K562 (cell line): ENCODE measurements around the gene IRAK3. TPM values are rescaled to one million over a fixed set of nuclear protein-coding genes. Genes with fewer than 3 reads are reported as not detected.
"Not testable (repeated sequence)": the region's sequence is repeated elsewhere in the genome, so short reads cannot be mapped to it uniquely, and the experiment has no call there.

Experiments used
- ATAC-seq: fragments of 200-7000 bp; cut with Tn5 transposase; 3 replicates; pipeline ENCODE4 v1.9.1; 2020; ENCODE audit warnings: moderate library complexity
- BruUV-seq: library from RNA; stranded (reverse); fragments of 400-500 nt; replicated peaks from 2 replicates; lab custom pipeline; 2021; lab: Mats Ljungman, UMichigan
- CTCF ChIA-PET: fragments of 300-600 bp; formaldehyde crosslinking; extraction: SDS; loops from one replicate; lab custom pipeline; 2021; ENCODE audit warnings: low intra/inter-chr PET ratio; lab: Yijun Ruan, JAX
- POLR2A ChIA-PET: fragments of 300-600, 350-650 bp; sonication (Branson Sonifier 250); formaldehyde crosslinking; extraction: SDS; loops from one replicate; lab custom pipeline; 2021; ENCODE audit warnings: antibody characterized with exemption, inconsistent platforms; lab: Yijun Ruan, JAX
- DNase-seq, 4 experiments: peaks; one replicate each; pipeline versions ENCODE4 v3.0.0 to v3.0.0-alpha.2; 2011 to 2018; ENCODE audit warnings: low spot score in 3 of 4, mixed read lengths in 3 of 4; ENCODE audit errors: extremely low read depth in 1 of 4
- FAIRE-seq: peaks from 2 replicates; lab custom pipeline; 2011; peaks lifted over from hg19 to GRCh38; lab: Jason Lieb, UNC
- H2AFZ ChIP-seq: 2 replicates; pipeline ENCODE4 v1.6.0; 2011; ENCODE audit warnings: low read depth, low read length, control low read depth, inconsistent platforms
- H3K27ac ChIP-seq: fragments of 200-600 bp; 3 replicates; pipeline ENCODE4 v1.8.0; 2011; ENCODE audit warnings: low read depth, mild to moderate bottlenecking, control low read depth, inconsistent platforms, low read length, moderate library complexity, mixed read lengths; ENCODE audit errors: extremely low read depth
- H3K27me3 ChIP-seq, 2 experiments: fragments of 300-600 bp in 1 of 2; 2 replicates in 1 of 2; 3 replicates in 1 of 2; pipeline versions ENCODE4 v1.6.0 to v1.8.0; 2011; ENCODE audit warnings: inconsistent platforms in 2 of 2, low read length in 2 of 2, mild to moderate bottlenecking in 1 of 2, mixed read lengths in 1 of 2, moderate library complexity in 1 of 2; ENCODE audit not compliant: control insufficient read depth in 2 of 2, insufficient read depth in 2 of 2
- H3K36me3 ChIP-seq: fragments of 300-600 bp; 3 replicates; pipeline ENCODE4 v1.8.0; 2011; ENCODE audit warnings: mild to moderate bottlenecking, low read length, inconsistent platforms; ENCODE audit not compliant: control insufficient read depth, insufficient read depth
- H3K4me1 ChIP-seq, 2 experiments: fragments of 200-600 bp in 1 of 2; replicated peaks in 1 of 2; 2 replicates in 1 of 2; 3 replicates in 1 of 2; pipeline versions ENCODE4 v1.5.1 to v1.8.0; 2011; ENCODE audit warnings: inconsistent platforms in 2 of 2, low read length in 2 of 2, mild to moderate bottlenecking in 1 of 2, mixed read lengths in 1 of 2, moderate library complexity in 1 of 2; ENCODE audit not compliant: control insufficient read depth in 2 of 2, insufficient read depth in 2 of 2
- H3K4me2 ChIP-seq: 2 replicates; pipeline ENCODE4 v1.6.1; 2011; ENCODE audit warnings: low read length, control low read depth, inconsistent platforms, mixed read lengths; ENCODE audit not compliant: insufficient read depth
- H3K4me3 ChIP-seq: fragments of 200-600 bp; sonication (generic), shearing (Covaris generic); 2 replicates; pipeline ENCODE4 v1.5.1; 2016; ENCODE audit warnings: control low read depth, inconsistent platforms
- H3K79me2 ChIP-seq: fragments of 200-600 bp; 3 replicates; pipeline ENCODE4 v1.8.0; 2011; ENCODE audit warnings: low read length, inconsistent platforms; ENCODE audit not compliant: control insufficient read depth, insufficient read depth
- H3K9ac ChIP-seq, 2 experiments: 2 replicates each; pipeline versions ENCODE4 v1.6.0 to v1.6.1; 2011; ENCODE audit warnings: low read depth in 2 of 2, low read length in 2 of 2, control low read depth in 1 of 2, inconsistent platforms in 1 of 2, mild to moderate bottlenecking in 1 of 2, mixed read lengths in 1 of 2; ENCODE audit not compliant: insufficient read depth in 1 of 2
- H3K9me1 ChIP-seq: one replicate; pipeline ENCODE4 v1.6.0; 2011; ENCODE audit warnings: inconsistent platforms, mild to moderate bottlenecking, low read length, moderate library complexity; ENCODE audit not compliant: control insufficient read depth, insufficient read depth
- H3K9me3 ChIP-seq: replicated peaks from 2 replicates; pipeline ENCODE4 v1.5.1; 2011; ENCODE audit warnings: low read depth, low read length, inconsistent platforms; ENCODE audit not compliant: control insufficient read depth, insufficient read depth
- H4K20me1 ChIP-seq: replicated peaks from 2 replicates; pipeline ENCODE4 v1.6.1; 2011; ENCODE audit warnings: low read length, inconsistent platforms, mixed read lengths; ENCODE audit not compliant: control insufficient read depth, insufficient read depth
- MAFF ChIP-seq: IDR thresholded peaks from 2 replicates; pipeline ENCODE4 v1.6.1; 2012; ENCODE audit warnings: low read length, improper control_type of control experiment
- MCM3 ChIP-seq: fragments of 450-650 bp; IDR thresholded peaks from 2 replicates; pipeline ENCODE4 v1.6.1; 2016
- NELFE ChIP-seq: IDR thresholded peaks from 2 replicates; pipeline ENCODE4 v1.6.1; 2011; ENCODE audit warnings: mild to moderate bottlenecking; ENCODE audit not compliant: insufficient read depth, insufficient read length
- SMARCC2 ChIP-seq: fragments of 450-650 bp; IDR thresholded peaks from 2 replicates; pipeline ENCODE4 v1.6.1; 2017; ENCODE audit warnings: antibody characterized with exemption, moderate library complexity, mild to moderate bottlenecking, low read depth
- THRAP3 ChIP-seq: fragments of 450-650 bp; IDR thresholded peaks from 2 replicates; pipeline ENCODE4 v1.6.1; 2016; ENCODE audit warnings: mild to moderate bottlenecking, inconsistent platforms, borderline replicate concordance
- YY1 ChIP-seq, 3 experiments: IDR thresholded peaks; 2 replicates each; pipeline ENCODE4 v1.6.1; 2011; ENCODE audit warnings: low read length in 2 of 3, mild to moderate bottlenecking in 2 of 3, moderate library complexity in 2 of 3, borderline replicate concordance in 1 of 3, control low read depth in 1 of 3, low read depth in 1 of 3; ENCODE audit not compliant: insufficient read depth in 3 of 3, insufficient replicate concordance in 2 of 3, control insufficient read depth in 1 of 3, insufficient read length in 1 of 3; ENCODE audit errors: extremely low read depth in 1 of 3
- ZNF12 ChIP-seq: sonication (generic); formaldehyde crosslinking; IDR thresholded peaks from 2 replicates; pipeline ENCODE4 v1.4.0; 2020; ENCODE audit warnings: mild to moderate bottlenecking, missing genetic modification reagents
- ZNF124 ChIP-seq: sonication (generic); formaldehyde crosslinking; IDR thresholded peaks from 2 replicates; pipeline ENCODE4 v1.8.1; 2022; ENCODE audit warnings: missing genetic modification reagents
- ZNF263 ChIP-seq: sonication (generic); formaldehyde crosslinking; IDR thresholded peaks from 2 replicates; pipeline ENCODE4 v1.8.0; 2022; ENCODE audit warnings: mild to moderate bottlenecking, missing genetic modification reagents, borderline replicate concordance
- ZNF512 ChIP-seq: IDR thresholded peaks from 2 replicates; pipeline ENCODE4 v1.6.1; 2016; ENCODE audit warnings: missing genetic modification characterization, missing compliant biosample characterization
- ZNF57 ChIP-seq: fragments of 450-650 bp; formaldehyde crosslinking; IDR thresholded peaks from 2 replicates; pipeline ENCODE4 v1.4.0; 2020; ENCODE audit warnings: mild to moderate bottlenecking, moderate library complexity
- WGBS: fragments of 100-300 bp; shearing (Covaris generic); methylation state at CpG from one replicate; pipeline ENCODE4 v1.1.6; 2016; ENCODE audit warnings: low coverage, mixed read lengths; ENCODE audit not compliant: insufficient coverage; ENCODE audit errors: missing lambda C conversion rate; 5-methylcytosine and 5-hydroxymethylcytosine counted together
- in situ Hi-C: fragments of 300-500 bp; cut with MboI; formaldehyde crosslinking; loops from 4 replicates; pipeline ENCODE4 v1.15.0; 2018; ENCODE audit warnings: inconsistent platforms, mixed read lengths
- intact Hi-C: fragments of 100-400 bp; cut with micrococcal nuclease; formaldehyde crosslinking; loops from 2 replicates; pipeline ENCODE4 v1.14.2; 2022
- polyA plus RNA-seq, 8 experiments: library from polyadenylated mRNA; depleted of rRNA in 4 of 8; stranded (reverse) in 5 of 8; unstranded in 3 of 8; fragments of >200 nt; fragmentation: Nextera tagmentation in 2 of 8; fragmentation: Illumina TruSeq in 1 of 8; extraction: Ambion mirVana in 2 of 8; extraction: Trizol in 1 of 8; gene quantifications; 2 replicates each; pipeline versions ENCODE4 v1.2.1 to v1.2.3, GENCODE V29; 2011 to 2014; ENCODE audit warnings: inconsistent platforms in 1 of 8, missing spikeins in 1 of 8
- total RNA-seq, 7 experiments: library from RNA; depleted of rRNA in 6 of 7; stranded (reverse); fragments of >200 nt in 6 of 7; fragmentation: Illumina TruSeq in 2 of 7; extraction: Trizol in 2 of 7; gene quantifications; 2 replicates each; pipeline versions ENCODE4 v1.2.1 to v1.2.3, GENCODE V29; 2011 to 2021; ENCODE audit warnings: low replicate concordance in 1 of 7
- TF ChIP-seq, protein P1 (sequence below): fragments of 200-400 bp; formaldehyde crosslinking; IDR thresholded peaks from 2 replicates; pipeline ENCODE4 v1.6.1; 2017; ENCODE audit warnings: mild to moderate bottlenecking, low read depth, low read length, moderate library complexity
- TF ChIP-seq, protein P2 (sequence below): fragments of 250-450 bp; sonication (Bioruptor Pico); IDR thresholded peaks from 2 replicates; pipeline ENCODE4 v1.4.0; 2020; ENCODE audit warnings: mild to moderate bottlenecking
- TF ChIP-seq, protein P3 (sequence below): fragments of 450-650 bp; conservative IDR thresholded peaks from 2 replicates; pipeline ENCODE4 v1.6.1; 2016; ENCODE audit warnings: missing genetic modification characterization, low read depth, mild to moderate bottlenecking, missing compliant biosample characterization, moderate library complexity

IRAK3 gene
- total and polyA plus RNA-seq, 9 of the 15 experiments (the other 6 are each of a cell fraction or from before 2014, with no cell fraction given), result 0.06 to 0.09 (median 0.07) TPM; not detected in 6

GRCh38 chr12:66235626-66236281, 46.7 kb downstream of the IRAK3 start (continued):
- TF ChIP-seq ZNF512 (tag) (peak; percentile 29; the same call in 1 of the 2 replicates), MAFF (no peak), SMARCC2 (no peak), YY1 (IDR thresholded peaks at IDR 0.05; ENCODE audit: borderline replicate concordance in 1 of 3, control insufficient read depth in 1 of 3, extremely low read depth in 1 of 3, insufficient read depth in 3 of 3, insufficient read length in 1 of 3, insufficient replicate concordance in 2 of 3, low read depth in 1 of 3, low read length in 2 of 3) (no peak), MCM3 (no peak), ZNF263 (CRISPR knock-in tag) (peak; percentile 81), ZNF12 (no peak), ZNF124 (CRISPR knock-in tag) (no peak), ZNF57 (CRISPR knock-in tag) (no peak), THRAP3 (no peak), NELFE (no peak)
- TF ChIP-seq, protein P1, sequence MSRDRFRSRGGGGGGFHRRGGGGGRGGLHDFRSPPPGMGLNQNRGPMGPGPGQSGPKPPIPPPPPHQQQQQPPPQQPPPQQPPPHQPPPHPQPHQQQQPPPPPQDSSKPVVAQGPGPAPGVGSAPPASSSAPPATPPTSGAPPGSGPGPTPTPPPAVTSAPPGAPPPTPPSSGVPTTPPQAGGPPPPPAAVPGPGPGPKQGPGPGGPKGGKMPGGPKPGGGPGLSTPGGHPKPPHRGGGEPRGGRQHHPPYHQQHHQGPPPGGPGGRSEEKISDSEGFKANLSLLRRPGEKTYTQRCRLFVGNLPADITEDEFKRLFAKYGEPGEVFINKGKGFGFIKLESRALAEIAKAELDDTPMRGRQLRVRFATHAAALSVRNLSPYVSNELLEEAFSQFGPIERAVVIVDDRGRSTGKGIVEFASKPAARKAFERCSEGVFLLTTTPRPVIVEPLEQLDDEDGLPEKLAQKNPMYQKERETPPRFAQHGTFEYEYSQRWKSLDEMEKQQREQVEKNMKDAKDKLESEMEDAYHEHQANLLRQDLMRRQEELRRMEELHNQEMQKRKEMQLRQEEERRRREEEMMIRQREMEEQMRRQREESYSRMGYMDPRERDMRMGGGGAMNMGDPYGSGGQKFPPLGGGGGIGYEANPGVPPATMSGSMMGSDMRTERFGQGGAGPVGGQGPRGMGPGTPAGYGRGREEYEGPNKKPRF, result no peak
- TF ChIP-seq, protein P2, sequence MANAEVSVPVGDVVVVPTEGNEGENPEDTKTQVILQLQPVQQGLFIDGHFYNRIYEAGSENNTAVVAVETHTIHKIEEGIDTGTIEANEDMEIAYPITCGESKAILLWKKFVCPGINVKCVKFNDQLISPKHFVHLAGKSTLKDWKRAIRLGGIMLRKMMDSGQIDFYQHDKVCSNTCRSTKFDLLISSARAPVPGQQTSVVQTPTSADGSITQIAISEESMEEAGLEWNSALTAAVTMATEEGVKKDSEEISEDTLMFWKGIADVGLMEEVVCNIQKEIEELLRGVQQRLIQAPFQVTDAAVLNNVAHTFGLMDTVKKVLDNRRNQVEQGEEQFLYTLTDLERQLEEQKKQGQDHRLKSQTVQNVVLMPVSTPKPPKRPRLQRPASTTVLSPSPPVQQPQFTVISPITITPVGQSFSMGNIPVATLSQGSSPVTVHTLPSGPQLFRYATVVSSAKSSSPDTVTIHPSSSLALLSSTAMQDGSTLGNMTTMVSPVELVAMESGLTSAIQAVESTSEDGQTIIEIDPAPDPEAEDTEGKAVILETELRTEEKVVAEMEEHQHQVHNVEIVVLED (CRISPR knock-in tag), result no peak
- TF ChIP-seq, protein P3, sequence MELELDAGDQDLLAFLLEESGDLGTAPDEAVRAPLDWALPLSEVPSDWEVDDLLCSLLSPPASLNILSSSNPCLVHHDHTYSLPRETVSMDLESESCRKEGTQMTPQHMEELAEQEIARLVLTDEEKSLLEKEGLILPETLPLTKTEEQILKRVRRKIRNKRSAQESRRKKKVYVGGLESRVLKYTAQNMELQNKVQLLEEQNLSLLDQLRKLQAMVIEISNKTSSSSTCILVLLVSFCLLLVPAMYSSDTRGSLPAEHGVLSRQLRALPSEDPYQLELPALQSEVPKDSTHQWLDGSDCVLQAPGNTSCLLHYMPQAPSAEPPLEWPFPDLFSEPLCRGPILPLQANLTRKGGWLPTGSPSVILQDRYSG (tag), result no peak

GRCh38 chr12:66236282-66236675, 47.3 kb downstream of the IRAK3 start:
- H3K9me3 ChIP-seq, H3K4me1 ChIP-seq, FAIRE-seq, H3K4me3 ChIP-seq, DNase-seq, H3K27me3 ChIP-seq, intact Hi-C loops, H3K27ac ChIP-seq, BruUV-seq, ATAC-seq, H4K20me1 ChIP-seq, CTCF ChIA-PET, POLR2A ChIA-PET, H3K9ac ChIP-seq, H3K4me2 ChIP-seq, H3K79me2 ChIP-seq, in situ Hi-C loops, H3K9me1 ChIP-seq, H3K36me3 ChIP-seq: not testable (repeated sequence)
- 0 out of 2 replicates have a peak overlapping the region, but pooled peaks have one; percentile 76 for H2AFZ ChIP-seq
- WGBS, result 61% methylated on average over 2 of the region's 4 CpGs
